GM18499 (cell line): ENCODE measurements around the gene BMPER.

Source experiments
- ATAC-seq: cut with Tn5 transposase; IDR thresholded peaks from one replicate; pipeline ENCODE4 v1.9.1; 2021; ENCODE audit warnings: moderate number of reproducible peaks; ENCODE audit not compliant: insufficient read depth, unreplicated experiment

Gene BMPER

DNA sequence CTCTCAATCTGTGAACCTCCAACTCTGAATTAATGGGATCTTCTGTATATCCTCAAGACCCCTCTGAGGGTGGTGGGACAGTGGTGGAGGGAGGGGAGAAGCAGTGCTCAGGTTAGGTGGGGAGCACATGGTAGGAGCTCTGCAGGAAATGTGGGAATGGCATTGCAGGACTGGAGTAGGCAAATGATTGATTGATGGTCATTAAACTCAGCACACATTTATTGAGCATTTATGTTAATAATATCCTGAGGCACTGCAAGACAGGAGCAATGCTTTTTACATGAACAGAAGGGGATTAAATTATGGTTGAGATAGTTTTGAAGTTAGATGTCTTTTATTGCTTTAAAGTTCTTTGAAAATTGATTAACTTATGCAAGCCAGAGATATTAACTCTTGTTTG, 14.1 kb downstream of the BMPER start:
- no peak for ATAC-seq

DNA sequence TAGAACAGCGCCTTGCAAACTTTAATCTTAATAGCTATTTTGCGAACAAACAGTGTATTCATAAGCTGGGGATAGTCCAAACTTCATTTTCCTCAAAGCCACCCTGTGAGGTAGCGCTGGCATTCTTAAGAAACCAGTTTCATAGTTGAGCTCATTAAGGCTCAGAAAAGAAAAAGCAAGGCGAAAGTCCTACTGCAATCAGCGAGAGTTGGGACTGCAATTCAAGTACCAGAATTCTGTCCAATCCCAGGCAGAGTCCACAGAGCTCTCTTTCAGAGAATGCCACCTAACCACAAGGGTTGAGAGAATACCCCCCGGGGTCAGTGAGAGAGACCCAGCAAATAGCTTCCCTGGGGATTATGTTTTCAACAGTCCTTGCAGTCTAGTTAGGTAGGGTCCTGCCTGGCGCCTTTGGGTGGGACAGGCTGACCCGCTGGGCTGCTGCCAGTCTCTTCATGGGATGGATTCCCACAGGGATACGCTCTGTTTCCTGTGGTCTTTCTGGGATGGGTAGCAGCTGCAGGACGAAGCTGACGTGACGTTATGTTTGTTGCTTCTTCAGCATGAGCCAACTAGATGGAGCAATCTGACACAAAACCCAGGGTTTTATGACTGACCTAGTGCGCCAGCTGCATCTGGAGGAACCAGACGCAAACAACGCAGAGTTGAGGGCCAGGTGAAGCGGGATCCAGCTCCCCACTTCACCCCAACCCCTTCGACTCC, 16.0 kb downstream of the BMPER start:
- no peak for ATAC-seq

DNA sequence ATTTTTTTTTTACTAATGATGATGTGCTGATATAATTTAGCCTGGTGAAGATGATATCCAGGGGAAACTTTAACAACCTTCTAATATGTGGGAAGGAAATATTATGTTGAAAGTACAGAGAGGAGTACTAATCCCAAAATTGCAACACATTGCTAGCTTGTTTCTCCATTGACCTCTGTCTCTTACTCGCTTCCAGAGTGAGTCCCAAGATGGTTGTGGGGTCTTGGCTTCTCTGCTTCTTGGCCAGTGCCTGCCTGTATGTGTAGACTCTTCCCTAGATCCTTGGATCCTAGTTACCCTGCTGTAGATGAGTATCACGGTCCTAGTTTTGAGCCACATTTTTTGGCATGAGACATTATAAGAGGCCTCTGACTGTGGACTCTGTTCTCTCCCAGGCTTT, 17.5 kb downstream of the BMPER start:
- ATAC-seq = no peak

DNA sequence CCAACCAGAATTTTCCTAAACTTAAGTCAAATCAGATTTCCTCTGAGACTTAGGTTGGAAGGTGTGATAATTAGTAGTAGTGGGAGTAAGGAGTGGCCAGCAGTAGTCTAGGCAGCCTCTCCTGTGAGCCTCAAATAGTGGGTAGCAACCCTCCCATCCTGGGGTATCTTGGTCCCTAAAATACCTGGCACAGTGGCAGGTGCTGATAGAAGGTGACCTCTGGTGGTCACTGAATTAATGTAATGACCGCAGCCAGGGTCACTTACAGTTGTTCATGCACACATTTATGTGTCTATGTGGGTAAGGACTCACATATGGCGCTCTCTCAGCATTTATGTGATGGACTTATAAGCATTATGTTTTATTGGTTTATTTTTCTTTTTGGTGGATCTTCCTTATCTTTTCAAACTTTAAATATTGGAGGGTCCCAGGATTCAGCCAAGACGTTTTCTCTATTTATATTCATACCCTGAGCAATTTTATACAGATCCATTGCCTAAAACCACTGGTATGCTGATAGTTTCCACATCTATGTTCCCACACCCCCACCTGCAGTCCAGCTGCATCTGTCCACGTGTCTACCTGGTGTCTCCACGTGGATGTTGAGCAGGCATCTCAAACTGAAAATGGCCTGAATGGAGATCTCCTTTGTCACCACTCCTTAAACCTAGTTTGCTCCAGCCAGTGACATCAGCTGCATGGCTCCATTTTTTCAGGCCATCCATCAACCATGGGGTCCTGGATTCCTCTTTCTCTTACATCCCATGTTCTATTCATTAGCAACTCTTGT, 18.3 kb downstream of the BMPER start:
- ATAC-seq = no peak

DNA sequence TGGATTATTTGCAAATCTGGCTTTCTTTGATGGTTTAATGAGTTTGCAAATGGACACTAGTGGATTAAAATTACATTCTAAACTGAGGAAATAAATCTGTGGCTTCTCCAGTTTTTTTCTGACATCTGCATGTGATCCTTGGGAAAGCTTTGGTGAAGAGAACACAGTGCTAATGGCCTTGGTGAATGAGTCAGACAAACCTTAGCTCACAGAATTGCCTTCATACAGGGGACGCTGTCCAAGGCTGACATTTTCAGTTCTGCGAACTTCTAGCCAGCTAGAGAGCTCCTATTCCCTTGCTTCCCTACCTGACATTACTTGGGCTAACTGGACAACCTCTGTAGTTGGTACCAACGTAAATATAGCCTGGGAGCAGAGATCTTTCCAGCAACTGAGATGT, 21.2 kb downstream of the BMPER start:
- no peak for ATAC-seq

DNA sequence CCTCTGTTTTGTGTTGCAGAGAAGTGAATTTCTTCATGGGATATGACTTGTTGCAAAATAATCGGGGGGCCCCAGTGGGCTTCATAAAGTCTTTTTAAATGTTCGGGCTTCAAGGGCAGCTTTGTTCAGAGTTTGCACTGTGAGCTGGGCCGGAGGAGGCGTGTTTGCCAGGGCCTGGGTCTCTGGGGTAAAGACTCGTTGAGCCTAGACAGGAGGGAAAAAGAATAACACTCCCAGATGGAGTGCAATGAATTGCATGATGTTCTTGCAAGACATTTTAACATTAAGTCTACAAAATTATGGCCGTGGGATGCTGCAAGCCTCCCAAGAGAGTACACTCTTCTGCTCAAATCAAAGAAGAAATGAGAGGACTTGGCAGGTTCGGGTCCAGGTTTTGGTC, 23.6 kb downstream of the BMPER start:
- no peak for ATAC-seq

DNA sequence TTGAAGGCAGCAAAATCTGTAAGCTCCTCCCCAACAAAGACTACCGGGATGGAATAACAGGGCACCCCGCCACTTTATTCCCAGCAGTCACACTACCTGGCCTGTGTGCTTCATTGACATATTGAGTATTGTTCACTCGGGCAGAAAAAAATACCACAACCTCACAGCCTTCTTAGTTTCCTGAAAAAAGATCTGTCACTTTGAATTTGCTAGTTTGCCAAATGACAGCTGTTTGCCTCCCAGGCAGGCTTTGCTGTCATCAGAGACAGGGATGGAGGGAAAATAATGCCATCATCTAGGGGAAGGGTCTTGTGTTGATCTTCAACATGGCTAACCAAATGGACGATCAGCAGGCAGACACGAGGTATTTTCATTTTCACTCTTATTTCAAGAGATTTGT, 26.9 kb downstream of the BMPER start:
- ATAC-seq = no peak

DNA sequence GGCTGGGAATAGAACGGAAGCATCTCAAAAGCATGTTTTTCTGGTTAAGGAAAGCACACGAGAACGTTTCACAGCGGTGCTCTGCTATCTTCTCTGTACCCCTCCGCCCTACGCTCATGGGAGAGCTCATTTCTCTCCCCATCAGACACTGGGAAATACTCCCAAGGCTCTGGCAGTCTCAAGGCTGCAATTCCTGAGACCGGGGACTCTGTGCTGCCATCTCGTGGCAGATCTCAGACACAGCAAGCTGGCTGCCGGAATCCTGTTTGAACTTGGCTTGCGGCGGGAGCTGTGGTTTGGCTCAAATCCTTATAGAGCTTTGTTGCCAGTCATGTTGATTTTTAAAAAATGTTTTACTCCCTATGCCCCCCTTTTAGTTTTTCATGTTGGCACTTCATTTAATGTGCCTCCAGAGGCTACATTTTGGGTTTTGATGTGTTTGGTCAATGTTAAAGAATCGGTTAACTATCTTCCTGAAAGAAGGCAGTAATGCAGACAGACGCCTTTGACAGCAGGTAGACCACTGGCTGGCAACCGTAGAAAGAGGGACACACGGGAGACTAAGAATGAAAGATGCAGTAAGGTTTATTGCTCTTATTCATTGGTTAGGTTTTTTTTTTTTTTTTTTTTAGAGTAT, 27.6 kb downstream of the BMPER start:
- no peak for ATAC-seq

DNA sequence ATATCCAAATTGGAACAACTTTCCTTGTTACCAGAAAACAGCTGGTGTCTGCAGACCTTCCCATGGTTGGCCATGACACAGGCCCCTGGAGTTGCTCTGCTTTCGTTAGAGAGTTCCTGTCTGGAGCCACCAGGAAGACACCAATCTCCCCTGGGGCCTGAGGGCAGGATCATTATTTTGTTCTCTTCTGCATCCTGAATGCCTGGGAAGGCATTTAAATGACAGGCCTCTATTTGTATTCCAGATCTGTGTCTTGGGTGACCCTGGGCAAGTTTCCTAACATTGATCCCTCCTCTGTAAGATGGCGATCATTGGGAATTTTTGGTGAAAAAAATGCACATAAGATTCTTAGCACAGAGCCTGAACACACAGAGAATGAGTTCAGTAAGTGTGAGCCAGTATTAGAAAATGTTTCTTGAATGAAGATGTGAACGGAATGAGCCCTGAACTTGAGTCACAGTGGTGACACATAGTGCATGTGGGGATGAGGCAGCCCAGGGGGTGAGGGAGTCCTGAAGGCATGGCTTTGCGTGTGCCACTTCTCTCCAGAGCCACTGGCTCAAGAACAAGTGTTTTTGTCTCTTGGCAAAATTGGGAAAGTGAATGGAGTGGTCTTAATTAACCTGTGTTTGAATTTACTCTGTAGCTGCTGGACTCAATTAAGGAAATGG, 28.4 kb downstream of the BMPER start:
- ATAC-seq = no peak

DNA sequence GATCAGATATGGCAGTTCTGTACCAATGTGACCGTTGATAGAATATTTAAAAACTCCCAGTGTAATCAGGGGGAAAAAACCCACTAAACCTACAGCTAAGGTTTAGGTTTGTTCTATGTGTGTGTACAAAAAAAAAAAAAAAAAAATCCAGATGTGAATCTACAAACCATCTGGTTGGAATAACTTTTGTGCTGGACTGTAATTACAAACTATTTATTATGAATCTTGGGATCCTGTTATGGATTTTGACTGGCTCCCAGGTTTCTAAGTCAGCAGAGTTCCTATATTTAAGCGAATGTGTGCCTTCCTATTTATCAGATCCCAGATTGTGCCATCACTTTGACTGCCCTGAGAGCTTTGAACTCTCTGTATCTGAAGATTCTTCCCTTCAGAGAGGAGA, 29.1 kb downstream of the BMPER start:
- ATAC-seq = no peak

DNA sequence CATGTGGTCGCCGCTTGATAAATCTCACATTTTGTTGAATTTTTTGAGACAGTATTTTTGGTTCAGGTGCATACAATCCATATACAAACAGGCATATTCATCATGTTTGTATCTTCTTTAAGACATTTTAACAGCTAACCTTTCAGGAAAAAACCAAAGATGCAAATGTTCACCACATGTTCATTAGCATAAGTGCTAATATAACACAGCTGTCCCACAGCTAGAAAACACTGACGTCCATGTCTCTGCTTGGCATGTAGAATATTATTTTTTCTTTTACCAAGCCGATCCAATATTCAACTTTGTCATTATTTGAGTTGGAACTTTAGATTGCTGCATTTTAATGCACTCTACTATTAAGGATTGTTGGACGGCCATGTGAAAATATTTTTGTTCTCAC, 31.2 kb downstream of the BMPER start:
- ATAC-seq = no peak

DNA sequence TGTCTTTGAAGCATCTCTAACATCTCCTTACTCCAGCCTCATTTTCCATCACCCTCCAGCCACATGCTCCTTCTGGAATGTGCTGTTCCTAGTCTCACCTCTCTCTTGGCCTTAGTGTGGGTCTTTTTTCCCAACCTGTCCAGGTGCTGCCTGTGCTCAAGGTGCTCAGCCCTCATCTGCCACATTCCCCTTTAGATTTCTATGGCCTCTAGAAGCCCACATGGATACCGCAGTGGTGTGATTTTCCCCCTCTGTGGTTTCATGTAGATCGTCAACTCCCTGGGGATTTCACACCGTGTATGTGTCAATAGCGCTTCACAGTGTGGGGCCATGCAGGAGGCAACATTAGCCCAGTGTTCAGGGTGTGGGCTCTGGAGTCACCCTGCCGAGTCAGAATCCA, 32.5 kb downstream of the BMPER start:
- ATAC-seq = no peak

DNA sequence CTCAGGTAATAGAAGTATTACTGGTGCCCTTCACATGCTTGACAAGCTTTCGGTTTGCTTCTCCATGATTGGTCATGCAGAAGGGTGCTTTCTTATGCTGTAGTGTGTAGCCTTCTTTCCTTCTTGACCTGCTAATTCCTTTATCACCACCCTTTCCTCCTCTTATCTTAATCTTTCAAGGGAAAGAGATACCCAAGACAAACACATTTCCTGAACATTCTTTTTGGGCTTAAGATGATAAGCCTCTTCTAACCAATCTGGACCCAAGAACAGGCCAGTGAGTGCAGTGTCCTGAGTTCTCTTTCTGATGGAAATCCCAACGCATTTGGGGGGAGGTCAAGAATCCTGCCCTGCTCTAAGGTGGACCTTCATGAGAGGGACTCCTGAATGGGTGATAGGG, 33.8 kb downstream of the BMPER start:
- no peak for ATAC-seq

DNA sequence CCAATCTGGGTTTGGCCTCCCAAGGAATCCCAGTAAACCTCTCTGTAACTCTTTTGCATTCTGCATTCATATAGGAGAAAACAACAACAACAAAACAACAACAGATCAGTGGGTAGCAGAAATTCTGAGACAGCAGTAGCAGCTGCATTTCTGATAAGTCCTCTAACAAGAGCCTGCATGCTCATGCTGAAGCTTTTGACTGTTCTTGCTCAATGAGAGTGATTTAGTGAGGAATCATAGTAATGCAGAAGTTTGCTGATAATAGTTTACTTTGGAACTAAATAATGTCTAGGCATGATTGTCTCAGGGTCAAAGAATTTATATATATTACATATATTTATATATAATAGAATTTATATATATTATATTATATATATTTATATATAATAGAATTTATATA, 35.2 kb downstream of the BMPER start:
- no peak for ATAC-seq

DNA sequence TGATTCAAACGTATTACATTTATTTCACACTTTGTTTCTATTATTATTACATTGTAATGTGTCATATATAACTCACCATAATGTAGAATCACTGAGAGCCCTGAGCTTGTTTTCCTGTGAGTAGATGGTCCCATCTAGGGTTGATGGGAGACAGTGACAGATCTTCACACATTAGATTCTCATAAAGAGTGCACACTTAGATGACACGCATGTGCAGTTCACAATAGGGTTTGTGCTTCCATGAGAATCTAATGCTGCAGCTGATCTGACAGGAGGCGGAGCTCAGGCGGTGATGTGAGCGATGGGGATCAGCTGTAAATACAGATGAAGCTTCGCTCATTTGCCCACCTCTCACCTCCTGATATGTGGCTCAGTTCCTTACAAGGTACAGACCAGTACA, 36.1 kb downstream of the BMPER start:
- ATAC-seq = no peak

DNA sequence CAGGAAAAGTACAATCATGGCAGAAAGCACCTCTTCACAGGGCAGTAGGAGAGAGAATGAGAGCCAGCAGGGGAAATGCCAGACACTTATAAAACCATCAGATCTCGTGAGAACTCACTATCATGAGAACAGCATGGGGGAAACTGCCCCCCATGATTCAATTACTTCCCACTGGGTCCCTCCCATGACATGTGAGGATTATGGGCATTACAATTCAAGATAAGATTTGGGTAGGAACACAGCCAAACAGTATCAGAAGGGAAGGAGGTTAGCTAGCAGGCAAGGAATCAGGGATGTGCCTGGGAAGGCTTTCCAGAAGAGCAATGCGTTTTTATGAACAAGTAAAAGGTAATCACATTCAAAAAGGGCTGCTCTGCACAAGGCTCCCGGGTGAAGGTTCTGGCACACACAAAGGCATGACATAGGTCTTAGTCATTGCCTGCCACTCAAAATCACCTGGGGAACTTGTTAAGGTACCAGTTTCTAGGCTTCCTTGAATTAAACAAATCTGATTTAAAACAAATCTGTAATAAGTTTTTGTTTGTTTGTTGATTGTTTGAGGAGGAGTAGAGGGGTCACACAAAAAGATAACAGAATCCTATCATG, 40.9 kb downstream of the BMPER start:
- ATAC-seq = no peak

DNA sequence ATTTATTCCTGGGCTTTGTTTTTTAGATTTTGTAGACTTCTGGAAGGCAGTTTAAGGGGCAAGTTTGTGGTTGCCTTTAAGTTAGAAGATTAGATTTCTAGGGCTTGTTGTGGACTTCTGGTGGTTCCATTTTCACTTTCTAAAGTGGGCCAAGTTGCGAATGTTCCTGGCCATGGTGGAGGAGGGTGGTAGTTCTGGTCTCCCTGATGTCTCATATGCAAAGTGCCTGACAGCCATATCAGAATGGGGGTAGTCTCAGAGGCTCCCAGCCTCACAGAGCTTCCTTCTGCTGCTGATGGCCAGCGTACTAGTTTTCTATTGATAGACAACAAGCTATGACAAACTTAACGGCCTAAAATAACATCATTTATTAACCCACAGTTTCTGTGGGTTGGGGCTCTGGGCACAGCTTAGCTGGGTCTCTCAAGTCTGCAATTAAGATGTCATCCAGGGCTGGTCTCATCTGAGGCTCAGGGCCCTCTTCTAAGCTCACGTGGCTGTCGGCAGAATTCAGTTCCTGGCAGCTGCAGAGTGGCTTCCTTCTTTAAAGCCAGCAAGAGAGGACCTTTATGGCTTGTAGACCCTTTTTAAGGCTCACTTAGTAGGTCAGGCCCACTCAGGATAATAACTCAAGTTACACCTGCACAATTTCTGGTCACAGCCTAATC, 44.8 kb downstream of the BMPER start:
- ATAC-seq = no peak

DNA sequence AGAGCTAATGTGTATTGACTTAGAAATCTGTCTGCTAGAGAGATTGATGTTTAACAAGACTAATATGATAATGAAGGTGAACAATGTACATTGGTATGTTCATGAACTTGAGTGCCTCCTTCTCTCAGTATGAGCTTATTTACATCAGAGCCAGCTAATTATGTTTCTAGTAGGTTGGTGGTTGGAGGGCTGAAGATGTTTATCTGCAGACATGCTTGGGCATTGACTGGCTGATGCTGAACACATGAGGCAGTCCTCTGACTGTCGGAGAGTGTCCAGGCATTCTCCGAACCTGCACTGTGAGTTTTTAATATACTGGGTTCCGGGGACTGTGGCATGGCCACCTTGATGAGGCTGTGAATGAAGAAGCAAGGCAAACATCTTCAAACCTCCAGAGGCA, 47.5 kb downstream of the BMPER start:
- ATAC-seq = no peak

DNA sequence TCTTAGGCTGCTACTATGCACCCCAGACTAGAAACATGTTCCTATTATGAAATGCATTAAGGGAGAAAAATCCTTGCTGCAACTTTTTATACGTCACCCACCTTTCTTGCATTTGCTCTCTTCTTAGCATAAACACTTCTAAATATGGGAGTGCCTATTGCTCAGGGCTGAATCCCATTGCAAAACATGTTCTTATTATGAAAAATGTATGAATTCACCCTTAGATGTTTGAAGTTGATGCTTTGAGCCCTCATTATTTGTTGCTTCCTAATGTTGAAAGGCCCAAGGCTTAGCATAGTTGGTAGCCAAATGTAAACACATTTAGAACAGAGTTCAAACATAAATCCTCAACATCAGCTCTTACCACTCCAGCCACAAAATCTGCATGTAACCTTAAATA, 52.8 kb downstream of the BMPER start:
- ATAC-seq = no peak

DNA sequence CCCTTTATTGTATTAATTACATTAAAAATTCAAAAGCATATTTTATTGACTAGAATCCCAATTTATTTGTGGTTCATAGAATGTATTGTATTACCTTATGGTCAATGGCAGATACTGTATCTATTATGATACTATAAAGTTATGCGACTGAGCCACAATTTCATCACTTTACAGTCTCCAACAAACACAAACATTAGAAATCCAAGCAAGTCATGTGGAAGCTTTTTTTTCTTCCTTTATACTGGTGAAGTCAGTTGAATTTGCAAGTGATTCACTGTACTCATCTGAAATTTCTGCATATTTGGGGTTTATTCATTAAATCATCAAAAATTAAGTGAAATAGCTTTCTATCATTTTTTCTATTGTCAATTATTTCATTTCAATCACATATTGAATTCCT, 54.3 kb downstream of the BMPER start:
- ATAC-seq = no peak
